PC-3 (cell line): ENCODE measurements around the gene PCDHB16.

ENCODE experiments used
- CTCF ChIP-seq: fragments of 300-600 bp; sonication (generic); conservative IDR thresholded peaks from 2 replicates; pipeline ENCODE4 v1.5.1; 2017; ENCODE audit warnings: antibody characterized with exemption, low read depth, mild to moderate bottlenecking, low read length
- EZH2 ChIP-seq: fragments of 300-600 bp; sonication (generic); IDR thresholded peaks from one replicate; pipeline ENCODE4 v1.6.1; 2017; ENCODE audit warnings: antibody characterized with exemption, mild to moderate bottlenecking, low read length; ENCODE audit not compliant: unreplicated experiment

GRCh38 chr5:141196363-141196762 lies 14.2 kb downstream of the PCDHB16 start:
- TF ChIP-seq CTCF, result no peak
- no peak for TF ChIP-seq EZH2
